ENCODE measurements around the gene APOBEC2. TPM values are rescaled to one million over a fixed set of nuclear protein-coding genes. Genes with fewer than 3 reads are reported as not detected.
"Not testable (repeated sequence)": the region's sequence is repeated elsewhere in the genome, so short reads cannot be mapped to it uniquely, and the experiment has no call there.

The APOBEC2 gene
- total RNA-seq (not detected in 2 replicates), polyA plus RNA-seq (not detected in 2 replicates), polyA minus RNA-seq (not detected in 2 replicates)
- 13.6 TPM for total RNA-seq (2013)

DNA sequence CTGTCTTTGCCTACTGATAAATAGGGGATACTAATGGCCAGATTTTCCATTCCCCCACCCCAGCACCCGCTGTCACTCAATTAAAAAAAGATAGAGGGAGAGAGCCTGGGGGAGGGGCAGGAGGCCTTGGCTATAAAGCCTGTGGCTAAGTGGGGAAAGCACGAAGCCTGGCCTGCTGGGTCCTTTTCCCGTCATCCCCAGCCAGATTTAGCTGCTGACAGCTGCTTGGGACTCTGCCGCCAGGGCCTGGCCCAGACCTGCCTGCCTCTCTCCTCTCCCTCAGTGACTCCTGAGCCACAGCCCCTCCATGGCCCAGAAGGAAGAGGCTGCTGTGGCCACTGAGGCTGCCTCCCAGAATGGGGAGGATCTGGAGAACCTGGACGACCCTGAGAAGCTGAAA is at the start of gene APOBEC2:
TSS of gene APOBEC2 (plus strand) at position 162 of the 400 bp plus-strand sequence. CDS start at position 308, 146 bp downstream.
- H3K27ac Mint-ChIP-seq: peak within 1 kb of the TSS; percentile 68
- H3K4me3 Mint-ChIP-seq: peak within 1 kb of the TSS; percentile 24
- H3K9me3 Mint-ChIP-seq (ENCODE audit: insufficient read depth): no peaks in the 10 kb centered on the region
- H3K4me1 Mint-ChIP-seq: peaks cover 21% of the 10 kb centered on the region
- no peaks in the 10 kb centered on the region for H3K27me3 Mint-ChIP-seq
- H3K4me1 ChIP-seq (ENCODE audit: control insufficient read depth in 2 of 2, insufficient read depth in 2 of 2, low read length in 2 of 2): peaks cover 16 to 20% of the 10 kb centered on the region in 2 donors
- ChIA-PET POLR2A (no interaction called here), CTCF (interaction anchor here (2.2 to 5.2 kb wide), 2 partner anchors 14 to 15 kb away, joined by 8 to 25 read pairs; partner anchors contain the start of gene UNC5CL)
- H3K36me3 ChIP-seq (replicated peaks in 1 of 2; ENCODE audit: control extremely low read depth in 1 of 2, control insufficient read depth in 1 of 2, extremely low read depth in 1 of 2, insufficient read depth in 2 of 2, low read length in 1 of 2): peaks cover 0 to 7% of the 10 kb centered on the region in 2 experiments
- no peaks in the 10 kb centered on the region for H3K27me3 ChIP-seq (replicated peaks in 1 of 4; ENCODE audit: control extremely low read depth in 1 of 4, control insufficient read depth in 3 of 4, insufficient read depth in 4 of 4, low read length in 3 of 4)
- no peaks in the 10 kb centered on the region for H3K9me3 ChIP-seq (ENCODE audit: control extremely low read depth in 1 of 3, control insufficient read depth in 2 of 3, insufficient read depth in 1 of 3, low read length in 2 of 3)
- H3K79me2 ChIP-seq (ENCODE audit: control insufficient read depth, insufficient read depth, low read length): no peaks in the 10 kb centered on the region
- H4K20me1 ChIP-seq (ENCODE audit: control insufficient read depth, insufficient read depth, low read length, poor library complexity, severe bottlenecking): no peaks in the 10 kb centered on the region
- intact Hi-C loops (cut with micrococcal nuclease): no loop called here
- H3K4me3 ChIP-seq (ENCODE audit: control extremely low read depth in 1 of 5, extremely low read depth in 1 of 5, insufficient read depth in 1 of 5, low read depth in 2 of 5, low read length in 4 of 5): peak within 1 kb of the TSS in 1 of 5 experiments; percentile 1
- no peak for TF ChIP-seq EZH2 (IDR thresholded peaks at IDR 0.05; ENCODE audit: borderline replicate concordance, insufficient read depth, low read depth, low read length, poor library complexity, severe bottlenecking)
- TF ChIP-seq, protein P1, sequence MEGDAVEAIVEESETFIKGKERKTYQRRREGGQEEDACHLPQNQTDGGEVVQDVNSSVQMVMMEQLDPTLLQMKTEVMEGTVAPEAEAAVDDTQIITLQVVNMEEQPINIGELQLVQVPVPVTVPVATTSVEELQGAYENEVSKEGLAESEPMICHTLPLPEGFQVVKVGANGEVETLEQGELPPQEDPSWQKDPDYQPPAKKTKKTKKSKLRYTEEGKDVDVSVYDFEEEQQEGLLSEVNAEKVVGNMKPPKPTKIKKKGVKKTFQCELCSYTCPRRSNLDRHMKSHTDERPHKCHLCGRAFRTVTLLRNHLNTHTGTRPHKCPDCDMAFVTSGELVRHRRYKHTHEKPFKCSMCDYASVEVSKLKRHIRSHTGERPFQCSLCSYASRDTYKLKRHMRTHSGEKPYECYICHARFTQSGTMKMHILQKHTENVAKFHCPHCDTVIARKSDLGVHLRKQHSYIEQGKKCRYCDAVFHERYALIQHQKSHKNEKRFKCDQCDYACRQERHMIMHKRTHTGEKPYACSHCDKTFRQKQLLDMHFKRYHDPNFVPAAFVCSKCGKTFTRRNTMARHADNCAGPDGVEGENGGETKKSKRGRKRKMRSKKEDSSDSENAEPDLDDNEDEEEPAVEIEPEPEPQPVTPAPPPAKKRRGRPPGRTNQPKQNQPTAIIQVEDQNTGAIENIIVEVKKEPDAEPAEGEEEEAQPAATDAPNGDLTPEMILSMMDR (IDR thresholded peaks at IDR 0.05): no peak
- H3K4me2 ChIP-seq (replicated peaks; ENCODE audit: low read depth, low read length, poor library complexity, severe bottlenecking): peak within 1 kb of the TSS; percentile 60
- DNase-seq (no peak), ATAC-seq (ENCODE audit: low read depth) (no peak)
- WGBS (ENCODE audit: insufficient coverage): 100% methylated on average over 4 of the region's 5 CpGs
- H3K27ac ChIP-seq (ENCODE audit: low read length in 2 of 2): peak within 1 kb of the TSS; percentile 35 to 67
- H2AFZ ChIP-seq (ENCODE audit: insufficient read depth, low read depth, low read length, poor library complexity, severe bottlenecking): peak within 1 kb of the TSS; percentile 60
- peak within 1 kb of the TSS; percentile 27 for H3K9ac ChIP-seq (ENCODE audit: low read length)

DNA sequence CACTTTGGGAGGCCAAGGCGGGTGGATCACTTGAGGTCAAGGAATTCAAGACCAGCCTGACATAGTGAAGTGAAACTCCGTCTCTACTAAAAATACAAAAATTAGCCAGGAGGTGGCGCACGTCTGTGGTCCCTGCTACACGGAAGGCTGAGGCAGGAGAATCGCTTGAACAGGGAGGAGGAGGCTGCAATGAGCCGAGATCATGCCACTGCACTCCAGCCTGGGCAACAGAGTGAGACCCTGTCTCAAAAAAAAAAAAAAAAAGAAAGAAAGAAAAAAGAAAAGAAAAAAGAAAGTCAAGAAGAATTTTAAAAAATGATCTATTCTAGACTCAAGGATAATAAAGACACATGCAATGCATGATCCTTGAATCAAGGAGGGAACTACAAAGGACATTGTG is 46.8 kb upstream of the APOBEC2 start:
- H3K4me1 ChIP-seq (ENCODE audit: control insufficient read depth in 2 of 2, insufficient read depth in 2 of 2, low read length in 2 of 2); H3K9ac ChIP-seq (ENCODE audit: low read length); H4K20me1 ChIP-seq (ENCODE audit: control insufficient read depth, insufficient read depth, low read length, poor library complexity, severe bottlenecking); H3K27ac Mint-ChIP-seq; H3K79me2 ChIP-seq (ENCODE audit: control insufficient read depth, insufficient read depth, low read length); H2AFZ ChIP-seq (ENCODE audit: insufficient read depth, low read depth, low read length, poor library complexity, severe bottlenecking); H3K4me3 Mint-ChIP-seq; H3K9me3 Mint-ChIP-seq (ENCODE audit: insufficient read depth); H3K27ac ChIP-seq (ENCODE audit: low read length in 2 of 2); POLR2A ChIA-PET; H3K4me2 ChIP-seq (replicated peaks; ENCODE audit: low read depth, low read length, poor library complexity, severe bottlenecking); H3K36me3 ChIP-seq (replicated peaks in 1 of 2; ENCODE audit: control extremely low read depth in 1 of 2, control insufficient read depth in 1 of 2, extremely low read depth in 1 of 2, insufficient read depth in 2 of 2, low read length in 1 of 2); H3K4me3 ChIP-seq (ENCODE audit: control extremely low read depth in 1 of 5, extremely low read depth in 1 of 5, insufficient read depth in 1 of 5, low read depth in 2 of 5, low read length in 4 of 5); H3K9me3 ChIP-seq (ENCODE audit: control extremely low read depth in 1 of 3, control insufficient read depth in 2 of 3, insufficient read depth in 1 of 3, low read length in 2 of 3); H3K4me1 Mint-ChIP-seq: not testable (repeated sequence)
- WGBS (ENCODE audit: insufficient coverage): 0% methylated on average over 3 of the region's 7 CpGs
- intact Hi-C loops (cut with micrococcal nuclease): loop anchor here (1.0 kb wide), 2 partner anchors 22 to 65 kb away; no protein-coding TSS in a partner anchor
- ATAC-seq (ENCODE audit: low read depth) (peak; percentile 72), DNase-seq (peak; percentile 76)
- CTCF ChIA-PET: interaction anchor here (0.7 kb wide), 1 partner anchor 193 kb away, joined by 3 read pairs; no protein-coding TSS in a partner anchor
- H3K27me3 ChIP-seq (replicated peaks in 1 of 4; ENCODE audit: control extremely low read depth in 1 of 4, control insufficient read depth in 3 of 4, insufficient read depth in 4 of 4, low read length in 3 of 4): peaks cover 0 to 20% (median 9%) of the 10 kb centered on the region in 4 experiments
- TF ChIP-seq, protein P1 (IDR thresholded peaks at IDR 0.05): peak; percentile 91
- H3K27me3 Mint-ChIP-seq: peaks cover 32% of the 10 kb centered on the region

DNA sequence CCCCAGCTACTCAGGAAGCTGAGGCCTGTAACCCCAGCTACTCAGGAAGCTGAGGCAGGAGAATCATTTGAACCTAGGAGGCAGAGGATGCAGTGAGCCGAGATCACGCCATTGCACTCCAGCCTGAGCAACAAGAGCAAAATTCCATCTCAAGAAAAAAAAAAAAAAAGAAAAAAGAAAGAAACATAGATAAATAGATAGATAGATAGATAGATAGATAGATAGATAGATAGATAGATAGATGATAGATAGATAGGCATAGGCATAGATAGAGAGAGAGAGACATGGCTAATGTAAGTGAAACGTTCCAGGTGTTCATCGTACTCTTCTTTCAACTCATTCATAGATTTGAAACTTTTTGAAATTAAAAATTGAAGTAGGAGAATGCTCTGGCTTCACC is 46.0 kb upstream of the APOBEC2 start:
- peaks cover 0 to 20% (median 8%) of the 10 kb centered on the region in 4 experiments for H3K27me3 ChIP-seq (replicated peaks in 1 of 4; ENCODE audit: control extremely low read depth in 1 of 4, control insufficient read depth in 3 of 4, insufficient read depth in 4 of 4, low read length in 3 of 4)
- H3K4me1 ChIP-seq (ENCODE audit: control insufficient read depth in 2 of 2, insufficient read depth in 2 of 2, low read length in 2 of 2); H4K20me1 ChIP-seq (ENCODE audit: control insufficient read depth, insufficient read depth, low read length, poor library complexity, severe bottlenecking); DNase-seq; H3K9ac ChIP-seq (ENCODE audit: low read length); ATAC-seq (ENCODE audit: low read depth); H3K79me2 ChIP-seq (ENCODE audit: control insufficient read depth, insufficient read depth, low read length); H3K4me2 ChIP-seq (replicated peaks; ENCODE audit: low read depth, low read length, poor library complexity, severe bottlenecking); H3K27ac ChIP-seq (ENCODE audit: low read length in 2 of 2); H3K27ac Mint-ChIP-seq; H3K36me3 ChIP-seq (replicated peaks in 1 of 2; ENCODE audit: control extremely low read depth in 1 of 2, control insufficient read depth in 1 of 2, extremely low read depth in 1 of 2, insufficient read depth in 2 of 2, low read length in 1 of 2); H3K4me1 Mint-ChIP-seq; H2AFZ ChIP-seq (ENCODE audit: insufficient read depth, low read depth, low read length, poor library complexity, severe bottlenecking); POLR2A ChIA-PET; H3K4me3 Mint-ChIP-seq; H3K9me3 Mint-ChIP-seq (ENCODE audit: insufficient read depth); H3K9me3 ChIP-seq (ENCODE audit: control extremely low read depth in 1 of 3, control insufficient read depth in 2 of 3, insufficient read depth in 1 of 3, low read length in 2 of 3); H3K4me3 ChIP-seq (ENCODE audit: control extremely low read depth in 1 of 5, extremely low read depth in 1 of 5, insufficient read depth in 1 of 5, low read depth in 2 of 5, low read length in 4 of 5): not testable (repeated sequence)
- intact Hi-C loops (cut with micrococcal nuclease): loop anchor here (1.0 kb wide), 2 partner anchors 21 to 64 kb away; no protein-coding TSS in a partner anchor
- H3K27me3 Mint-ChIP-seq: peaks cover 29% of the 10 kb centered on the region
- CTCF ChIA-PET: interaction anchor here (0.7 kb wide), 1 partner anchor 192 kb away, joined by 3 read pairs; no protein-coding TSS in a partner anchor
- WGBS (ENCODE audit: insufficient coverage): no CpG with 5 or more reads among the region's 4 CpGs
